ENCODE results near the gene USP24.

DNA sequence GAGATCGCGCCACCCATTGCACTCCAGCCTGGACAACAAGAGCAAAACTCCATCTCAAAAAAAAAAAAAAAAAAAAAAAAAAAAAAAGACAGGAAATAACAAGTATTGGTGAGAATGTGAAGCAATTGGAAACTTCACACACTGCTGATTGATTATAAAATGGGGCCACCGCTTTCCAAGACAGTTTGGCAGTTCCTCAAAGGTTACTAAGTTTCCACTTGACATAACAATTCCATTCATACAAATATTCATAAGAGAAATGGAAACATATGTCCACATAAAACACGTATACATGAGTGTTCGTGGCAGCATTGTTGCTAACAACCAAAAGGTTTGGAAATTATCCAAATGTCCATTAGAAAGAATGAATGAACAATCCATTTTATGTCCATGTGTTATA, 26.3 kb downstream of the USP24 start:
- no peak for TF ChIP-seq CTCF (IDR thresholded peaks at IDR 0.05)
- no peak for TF ChIP-seq EP300 (IDR thresholded peaks at IDR 0.05)
- no peak for TF ChIP-seq POLR2AphosphoS5 (IDR thresholded peaks at IDR 0.05)
